Ishikawa (cell line): ENCODE data around the gene TARBP1.
A peak's percentile ranks its signal among the peaks of the same experiment; 100 is the strongest.

ENCODE experiments used
- CEBPB ChIP-seq: IDR thresholded peaks from 2 replicates; pipeline ENCODE4 v1.6.1; 2012
- CREB1 ChIP-seq: IDR thresholded peaks from 2 replicates; pipeline ENCODE4 v1.6.1; 2012; ENCODE audit warnings: low read depth
- EGR1 ChIP-seq: IDR thresholded peaks from 2 replicates; pipeline ENCODE4 v1.6.1; 2012
- EP300 ChIP-seq: IDR thresholded peaks from 2 replicates; pipeline ENCODE4 v1.6.1; 2012; ENCODE audit warnings: borderline replicate concordance
- FOXM1 ChIP-seq: IDR thresholded peaks from 2 replicates; pipeline ENCODE4 v1.6.1; 2012; ENCODE audit warnings: low read depth, borderline replicate concordance
- MAX ChIP-seq: IDR thresholded peaks from 2 replicates; pipeline ENCODE4 v1.6.1; 2012
- NFIC ChIP-seq: IDR thresholded peaks from 2 replicates; pipeline ENCODE4 v1.6.1; 2012
- RAD21 ChIP-seq: IDR thresholded peaks from 2 replicates; pipeline ENCODE4 v1.6.1; 2012; ENCODE audit warnings: low read depth
- REST ChIP-seq: IDR thresholded peaks from 2 replicates; pipeline ENCODE4 v1.6.1; 2012; ENCODE audit warnings: low read depth, mild to moderate bottlenecking
- TAF1 ChIP-seq: IDR thresholded peaks from 2 replicates; pipeline ENCODE4 v1.6.1; 2012; ENCODE audit warnings: low read depth, mild to moderate bottlenecking
- TCF12 ChIP-seq: IDR thresholded peaks from 2 replicates; pipeline ENCODE4 v1.6.1; 2012; ENCODE audit warnings: low read depth
- TEAD4 ChIP-seq: IDR thresholded peaks from 2 replicates; pipeline ENCODE4 v1.6.1; 2012
- USF1 ChIP-seq: IDR thresholded peaks from 2 replicates; pipeline ENCODE4 v1.6.1; 2012
- YY1 ChIP-seq: IDR thresholded peaks from 2 replicates; pipeline ENCODE4 v1.6.1; 2012; ENCODE audit warnings: low read depth
- ZBTB7A ChIP-seq: IDR thresholded peaks from 2 replicates; pipeline ENCODE4 v1.6.1; 2012; ENCODE audit warnings: low read depth

The TARBP1 gene

GRCh38 chr1:234478481-234479309 lies at the start of gene TARBP1:
Gene TARBP1, minus strand, starts transcription at chr1:234479179. Its CDS starts 76 bp downstream, at chr1:234479103.
- TF ChIP-seq USF1 (no peak), EGR1 (no peak; the same call in 1 of the 2 replicates), YY1 (no peak), FOXM1 (no peak), MAX (peak; percentile 72), NFIC (0 out of 2 replicates have a peak, but pooled peaks have one; percentile 7), RAD21 (no peak), ZBTB7A (0 out of 2 replicates have a peak, but pooled peaks have one; percentile 38), REST (no peak), TCF12 (no peak), EP300 (no peak), TEAD4 (0 out of 2 replicates have a peak, but pooled peaks have one; percentile 7), CREB1 (no peak), CEBPB (no peak), TAF1 (peak; percentile 43; the same call in 1 of the 2 replicates)

GRCh38 chr1:234528074-234528865 lies 49.3 kb upstream of the TARBP1 start:
- TF ChIP-seq ZBTB7A (no peak), USF1 (0 out of 2 replicates have a peak, but pooled peaks have one; percentile 6)

GRCh38 chr1:234527346-234527745 lies 48.4 kb upstream of the TARBP1 start:
- TF ChIP-seq RAD21: no peak
- TF ChIP-seq CEBPB: no peak
- TF ChIP-seq TAF1: no peak
- no peak for TF ChIP-seq TEAD4
- no peak for TF ChIP-seq TCF12
- no peak for TF ChIP-seq YY1
- TF ChIP-seq ZBTB7A: no peak
- TF ChIP-seq REST: no peak
- TF ChIP-seq USF1: no peak
- TF ChIP-seq EGR1: no peak
- TF ChIP-seq MAX: no peak
- no peak for TF ChIP-seq EP300
- TF ChIP-seq FOXM1: no peak
- no peak for TF ChIP-seq NFIC
- no peak for TF ChIP-seq CREB1

- no peak for TF ChIP-seq EGR1
- no peak for TF ChIP-seq NFIC
- no peak for TF ChIP-seq YY1
These were observed 47.9 kb upstream of the TARBP1 start for GRCh38 chr1:234526922-234527321.

- TF ChIP-seq EGR1 (no peak), REST (no peak), CEBPB (no peak), RAD21 (no peak), CREB1 (no peak), MAX (no peak), TEAD4 (no peak)
These were observed 46.3 kb upstream of the TARBP1 start for GRCh38 chr1:234525099-234525799.
